T1000 (cell line): ENCODE measurements around the gene NIPAL3.
"Not testable (repeated sequence)": the region's sequence is repeated elsewhere in the genome, so short reads cannot be mapped to it uniquely, and the experiment has no call there.

Experiments
- DNase-seq: peaks from one replicate; lab custom pipeline; 2025; ENCODE audit warnings: mixed read lengths; lab: John Stamatoyannopoulos, UW

NIPAL3 gene

DNA sequence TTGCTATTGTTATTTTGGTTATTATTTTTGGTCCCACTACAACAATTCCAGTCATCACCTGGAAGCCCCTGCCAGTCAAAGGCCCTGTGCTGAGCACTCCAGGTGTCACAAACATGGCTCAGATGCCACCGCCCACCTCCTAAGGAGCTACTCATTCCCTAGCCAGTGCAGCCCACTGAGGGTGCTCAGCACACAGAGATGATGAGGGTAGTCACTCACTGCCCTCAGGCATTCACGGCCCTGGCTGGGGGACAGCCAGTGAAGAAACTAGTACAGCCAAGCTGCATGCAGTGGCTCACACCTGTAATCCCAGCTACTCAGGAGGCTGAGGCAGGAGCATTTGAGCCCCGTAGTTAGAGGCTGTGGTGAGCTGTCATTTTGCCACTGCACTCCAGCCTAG, 42.3 kb downstream of the NIPAL3 start:
- no peak for DNase-seq

DNA sequence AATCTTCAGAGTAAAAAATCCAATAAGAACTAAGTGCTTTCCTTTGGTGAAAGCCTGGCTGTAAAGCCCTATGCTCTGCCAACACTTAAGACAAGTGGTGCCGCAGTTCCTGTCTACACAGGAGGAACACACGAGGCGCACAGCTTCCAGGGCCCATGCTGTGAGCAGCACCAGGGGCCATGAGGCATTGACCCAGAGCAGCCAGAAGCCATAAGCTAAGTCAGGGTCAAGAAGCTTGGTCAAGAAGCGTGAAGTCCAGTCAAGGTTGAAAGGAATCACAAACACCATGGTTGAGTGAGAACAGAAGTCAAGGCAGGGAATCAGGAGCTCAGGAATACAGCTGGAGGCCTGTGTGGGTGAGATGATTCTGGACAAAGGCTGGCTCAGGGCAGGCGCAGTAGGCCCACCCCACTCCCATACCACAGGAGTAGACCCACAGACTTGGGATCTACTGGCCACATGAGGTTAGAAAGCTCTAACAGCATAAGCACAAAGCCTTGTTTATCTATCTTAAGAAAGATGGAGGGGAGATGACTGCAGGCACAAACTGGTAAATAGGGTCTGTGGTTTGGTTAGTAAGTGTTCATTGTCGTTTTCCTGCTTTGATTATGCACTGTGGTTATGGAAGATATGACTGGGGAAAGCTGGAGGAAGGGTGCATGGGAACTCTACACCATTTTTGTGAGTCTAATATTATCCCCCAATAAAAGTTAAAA, 44.1 kb downstream of the NIPAL3 start:
- no peak for DNase-seq

DNA sequence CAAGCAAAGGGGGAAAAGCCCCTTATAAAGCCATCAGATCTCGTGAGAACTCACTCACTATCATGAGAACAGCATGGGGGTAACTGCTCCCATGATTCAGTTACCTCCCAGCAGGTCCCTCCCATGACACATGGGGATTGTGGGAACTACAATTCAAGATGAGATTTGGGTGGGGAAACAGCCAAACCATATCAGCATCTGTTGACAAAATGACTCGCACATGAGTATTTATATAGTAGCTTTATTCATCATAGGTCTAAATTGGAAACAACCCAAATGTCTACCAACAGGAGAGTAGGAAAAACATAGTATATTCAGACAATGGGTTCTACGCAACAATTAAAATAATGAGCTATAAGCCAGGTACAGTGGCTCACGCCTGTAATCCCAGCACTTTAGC, 46.5 kb downstream of the NIPAL3 start:
- not testable (repeated sequence) for DNase-seq

DNA sequence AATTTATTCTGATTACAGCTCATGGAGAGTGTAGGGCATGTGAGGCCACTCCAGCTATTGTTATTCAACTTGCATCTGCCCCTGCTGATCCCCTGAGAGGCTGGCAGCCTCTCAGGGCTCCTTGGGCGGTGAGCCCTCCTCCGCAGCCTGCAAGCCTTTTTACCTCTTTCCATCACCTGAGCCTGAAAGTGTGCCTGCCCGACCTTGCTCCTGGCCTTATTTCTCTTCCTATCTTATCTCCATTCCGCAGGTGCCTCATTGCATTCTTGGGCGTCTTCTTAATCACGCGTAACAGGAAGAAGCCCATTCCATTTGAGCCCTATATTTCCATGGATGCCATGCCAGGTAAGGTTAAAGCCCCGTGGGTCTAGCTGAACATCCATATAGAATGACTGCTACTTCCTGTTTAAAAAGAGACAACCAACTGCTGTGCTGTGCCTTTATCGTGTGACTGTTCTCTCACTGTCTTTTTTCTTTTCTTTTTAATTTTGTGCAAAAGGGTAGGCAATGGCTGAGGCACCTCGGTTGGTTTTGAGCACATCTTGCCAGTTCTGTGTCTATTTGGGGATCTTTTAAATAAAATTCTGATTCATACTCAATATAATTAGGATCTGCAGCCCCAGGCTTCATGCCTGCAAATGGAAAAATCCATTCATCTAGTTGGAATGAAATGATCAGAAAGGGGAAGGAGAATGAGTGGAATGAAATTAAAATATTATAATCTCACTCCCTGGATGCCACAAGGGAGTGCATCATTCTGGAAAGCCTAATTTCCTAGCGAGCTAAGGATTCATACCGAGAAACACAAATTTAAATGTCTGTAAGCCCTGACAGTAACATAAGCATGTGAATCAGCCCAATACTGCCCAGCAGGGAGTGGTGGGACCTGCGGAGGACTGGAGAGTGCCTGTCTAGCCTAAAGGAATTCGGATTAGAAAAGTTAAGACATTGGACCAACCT, 48.5 kb downstream of the NIPAL3 start:
- no peak for DNase-seq

DNA sequence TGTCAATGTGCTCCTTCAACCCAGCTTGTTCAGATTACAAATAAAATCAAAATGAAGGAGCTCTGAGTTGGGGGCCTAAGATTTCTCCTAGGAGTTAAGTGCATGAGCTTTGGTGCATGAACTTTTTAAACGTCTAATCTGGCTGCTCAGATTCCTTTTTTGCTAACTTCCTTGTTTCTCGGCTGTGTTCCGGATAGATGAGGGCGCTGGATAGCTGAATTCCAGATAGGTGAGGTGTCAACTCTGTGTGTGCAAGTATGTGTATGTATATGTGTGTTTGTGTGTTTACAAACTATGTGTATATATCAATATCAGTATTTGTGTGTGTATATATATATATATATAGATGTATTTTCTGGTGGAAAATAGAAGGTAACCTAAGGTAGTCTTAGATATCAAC, 49.5 kb downstream of the NIPAL3 start:
- DNase-seq = no peak

DNA sequence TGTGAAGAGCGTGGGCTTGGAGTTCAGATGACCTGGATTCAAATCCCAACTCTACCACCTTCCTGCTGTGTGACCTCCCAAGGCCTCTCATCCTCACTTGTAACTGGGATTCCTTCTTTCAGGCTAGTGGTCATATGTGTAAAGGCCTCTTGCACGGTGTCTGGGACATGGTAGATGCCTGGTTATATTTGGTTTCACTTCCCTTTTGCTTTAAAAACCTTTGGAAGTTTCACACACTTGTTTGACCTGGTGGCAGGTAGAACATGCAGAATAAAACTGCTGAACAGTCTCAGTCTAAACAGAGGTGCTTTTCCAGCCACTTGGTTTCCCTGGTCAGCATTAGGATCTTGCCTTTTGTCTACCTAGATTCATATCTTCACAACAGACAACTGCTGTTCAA, 50.0 kb downstream of the NIPAL3 start:
- no peak for DNase-seq

DNA sequence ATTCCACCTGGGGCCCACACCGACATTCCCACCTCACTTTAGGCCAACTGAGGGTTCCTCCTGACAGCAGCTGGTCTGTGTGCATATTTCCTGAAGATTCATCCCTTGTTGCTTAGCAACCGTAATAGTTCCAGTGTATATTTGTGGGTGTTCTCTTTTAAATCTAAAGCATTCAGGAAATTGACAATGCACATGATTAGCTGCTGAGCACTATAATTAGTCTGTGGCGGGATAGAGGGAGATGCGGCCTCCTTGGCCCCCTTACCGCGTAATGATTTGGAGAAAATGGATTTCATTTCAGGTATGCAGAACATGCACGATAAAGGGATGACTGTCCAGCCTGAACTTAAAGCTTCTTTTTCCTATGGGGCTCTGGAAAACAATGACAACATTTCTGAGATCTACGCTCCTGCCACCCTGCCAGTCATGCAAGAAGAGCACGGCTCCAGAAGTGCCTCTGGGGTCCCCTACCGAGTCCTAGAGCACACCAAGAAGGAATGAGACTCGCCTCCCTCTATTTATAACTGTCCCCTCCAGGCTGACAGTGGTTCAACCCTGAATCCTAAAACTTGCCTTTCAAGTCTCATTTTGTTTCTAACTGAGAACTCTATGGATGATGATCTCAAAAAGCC, 53.2 kb downstream of the NIPAL3 start:
- DNase-seq = no peak

DNA sequence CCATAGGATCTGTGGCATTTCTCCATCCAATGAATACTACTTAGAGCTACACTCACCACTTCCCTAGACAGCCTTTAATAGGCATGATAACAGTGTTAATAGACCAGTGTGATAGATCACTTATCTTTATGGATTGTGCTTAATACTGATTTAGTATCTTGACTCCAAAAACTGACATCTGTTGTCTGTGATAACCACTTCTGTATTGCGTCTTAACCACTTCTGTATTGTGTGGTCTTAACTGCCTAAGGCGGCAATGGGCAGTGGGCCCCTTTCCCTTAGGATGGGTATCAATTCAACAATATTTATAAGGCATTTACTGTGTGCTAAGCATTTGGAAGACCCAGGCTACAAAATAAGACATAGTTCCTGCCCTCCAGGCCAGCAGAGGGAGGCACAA, 55.0 kb downstream of the NIPAL3 start:
- DNase-seq = no peak

DNA sequence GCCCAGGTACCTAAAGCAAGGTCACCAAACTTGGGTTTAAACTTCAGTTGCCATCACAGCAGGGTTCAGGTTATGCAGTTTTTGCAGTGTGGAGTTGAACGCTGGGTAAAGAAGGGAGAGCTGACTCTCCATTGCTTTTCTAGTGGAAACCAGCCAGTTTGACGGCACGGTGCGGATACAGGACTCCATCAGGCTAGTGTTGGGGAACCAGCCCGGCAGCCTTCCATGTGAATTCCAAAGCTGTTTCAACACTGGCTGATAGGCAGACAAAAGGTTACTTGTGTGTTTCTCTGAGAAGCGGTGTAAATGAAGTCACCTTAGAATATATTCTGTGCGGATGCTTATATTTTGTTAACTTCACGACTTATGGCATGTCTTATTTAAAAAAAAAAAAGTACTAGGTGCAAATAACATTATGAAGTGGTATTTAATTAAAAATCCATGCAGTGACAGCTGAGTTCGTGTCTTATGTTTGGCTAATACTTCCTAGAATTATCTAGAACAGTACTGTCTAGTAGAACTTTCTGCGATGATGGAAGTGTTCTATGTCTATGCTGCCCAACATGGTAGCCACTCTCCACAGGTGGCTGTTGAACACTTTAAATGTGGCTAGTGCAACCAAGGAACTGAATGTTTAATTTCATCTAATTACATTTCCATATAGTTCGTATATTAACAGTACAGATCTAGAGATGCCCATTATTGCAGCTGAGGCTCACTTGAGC, 57.1 kb downstream of the NIPAL3 start:
- DNase-seq = no peak

DNA sequence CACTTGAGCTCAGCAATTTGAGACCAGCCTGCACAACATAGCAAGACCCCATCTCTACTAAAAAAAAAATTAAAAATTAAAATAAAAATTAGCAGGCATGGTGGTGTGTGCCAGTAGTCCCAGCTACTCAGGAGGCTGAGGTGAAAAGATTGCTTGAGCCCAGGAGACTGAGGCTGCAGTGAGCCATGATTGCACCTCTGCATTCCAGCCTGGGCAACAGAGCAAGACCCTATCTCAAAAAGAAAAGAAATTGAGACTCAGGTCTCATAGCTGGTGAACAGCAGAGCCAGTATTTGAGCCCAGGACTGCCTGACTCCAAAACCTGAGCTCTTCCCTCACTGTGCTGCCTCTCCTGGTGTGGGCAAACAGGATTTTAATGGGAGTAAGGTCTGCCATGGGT, 58.6 kb downstream of the NIPAL3 start:
- no peak for DNase-seq

DNA sequence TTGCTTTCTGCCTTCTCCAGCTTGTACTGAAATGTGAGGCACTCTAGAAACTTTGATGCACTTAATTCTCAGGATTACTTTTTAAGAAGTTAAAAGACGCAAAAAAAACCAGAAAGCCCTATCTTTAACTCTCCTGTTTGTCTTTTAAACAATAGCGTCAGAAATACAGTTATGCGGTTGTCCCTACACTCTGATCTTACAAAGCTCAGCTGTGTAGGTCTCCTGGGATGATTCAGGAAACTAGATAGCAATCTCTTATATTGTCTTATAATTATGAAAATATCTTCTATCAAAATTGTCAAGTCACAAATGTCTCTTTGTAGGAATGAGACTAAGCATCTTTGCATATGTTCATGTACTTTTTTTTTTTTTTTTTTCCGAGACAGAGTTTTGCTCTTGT, 60.1 kb downstream of the NIPAL3 start:
- no peak for DNase-seq

DNA sequence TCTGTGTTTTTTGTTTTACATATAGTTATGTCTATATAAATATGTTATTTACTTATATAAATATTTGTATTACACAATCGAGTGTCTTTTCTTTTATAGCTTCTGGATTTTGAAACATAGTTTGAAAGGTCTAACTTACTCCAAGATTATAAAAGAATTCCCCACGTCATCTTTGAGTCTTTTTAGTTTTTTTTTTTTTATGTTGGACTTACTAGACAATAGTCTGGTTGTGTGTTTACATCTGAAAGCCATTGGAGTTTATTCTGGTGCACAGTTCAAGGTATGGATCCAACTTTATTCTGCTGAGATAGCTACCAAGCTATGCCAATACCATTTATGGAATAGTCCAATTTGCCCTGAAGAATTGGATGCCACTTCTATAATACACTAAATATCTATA, 61.0 kb downstream of the NIPAL3 start:
- no peak for DNase-seq

DNA sequence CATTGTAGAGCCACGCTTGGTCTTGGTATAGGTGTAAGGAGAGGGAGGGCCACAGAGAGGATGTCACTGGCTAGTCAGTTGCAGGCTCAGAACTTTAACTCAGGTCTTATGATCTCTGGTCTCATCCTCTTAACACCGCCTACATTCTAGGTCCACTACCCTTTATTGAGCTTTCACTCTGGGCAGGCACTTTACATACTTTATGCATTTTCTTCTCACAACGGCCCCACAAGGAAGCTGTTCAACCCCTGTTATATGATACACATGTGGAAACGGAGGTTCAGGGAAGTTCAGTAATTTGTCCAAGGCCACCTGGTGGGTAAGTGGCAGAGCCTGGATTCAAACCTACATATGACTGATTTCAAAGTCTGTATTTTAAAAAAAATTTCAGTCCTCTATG, 61.7 kb downstream of the NIPAL3 start:
- no peak for DNase-seq

DNA sequence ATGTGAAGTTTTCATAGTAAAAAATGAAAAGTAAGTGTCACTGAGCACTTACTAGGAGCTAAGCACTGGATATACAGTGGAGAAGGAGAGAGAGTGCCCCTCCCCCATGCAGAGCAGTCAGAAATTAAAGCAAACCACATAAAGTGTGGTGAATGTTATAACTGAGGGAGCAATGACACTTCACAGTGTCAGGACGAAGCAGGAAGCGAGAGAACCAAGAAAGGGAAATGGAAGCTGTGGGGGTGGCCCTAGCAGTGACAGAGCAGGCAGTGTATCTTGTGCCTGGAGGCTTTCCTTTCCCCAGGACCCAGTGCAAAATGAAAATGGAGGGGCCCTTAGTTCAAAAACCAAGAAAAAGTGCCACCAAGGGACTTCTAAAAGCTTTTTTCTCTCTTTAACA, 65.5 kb downstream of the NIPAL3 start:
- no peak for DNase-seq

DNA sequence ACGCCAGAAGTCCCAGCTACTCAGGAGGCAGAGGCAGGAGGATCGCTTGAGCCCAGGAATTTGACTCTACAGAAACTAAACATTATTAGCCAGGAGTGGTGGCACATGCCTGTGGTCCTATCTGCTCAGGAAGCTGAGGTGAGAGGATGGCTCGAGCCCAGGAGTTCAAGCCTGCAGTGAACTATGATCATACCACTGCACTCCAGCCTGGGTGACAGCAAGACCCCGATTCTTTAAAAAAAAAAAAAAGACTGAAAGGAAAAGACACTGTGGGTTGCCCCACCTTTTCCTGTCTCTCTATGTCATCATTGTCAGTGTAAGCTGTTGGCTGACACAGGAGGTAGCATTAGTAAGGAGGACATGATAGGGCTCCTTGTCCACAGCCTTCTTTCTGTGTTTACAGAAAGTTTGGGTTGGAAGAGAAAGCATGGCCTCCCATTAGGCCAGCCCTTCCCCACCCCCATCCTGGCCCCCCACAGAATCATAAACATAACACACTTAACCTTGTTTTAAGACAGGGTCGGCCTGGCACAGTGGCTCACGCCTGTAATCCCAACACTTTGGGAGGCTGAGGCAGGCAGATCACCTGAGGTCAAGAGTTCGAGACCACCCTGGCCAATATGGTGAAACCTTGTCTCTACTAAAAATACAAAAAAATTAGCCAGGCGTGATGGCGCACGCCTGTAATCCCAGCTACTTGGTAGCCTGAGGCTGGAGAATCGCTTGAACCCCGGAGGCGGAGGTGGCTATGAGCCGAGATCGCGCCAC, 66.4 kb downstream of the NIPAL3 start:
- DNase-seq = no peak

DNA sequence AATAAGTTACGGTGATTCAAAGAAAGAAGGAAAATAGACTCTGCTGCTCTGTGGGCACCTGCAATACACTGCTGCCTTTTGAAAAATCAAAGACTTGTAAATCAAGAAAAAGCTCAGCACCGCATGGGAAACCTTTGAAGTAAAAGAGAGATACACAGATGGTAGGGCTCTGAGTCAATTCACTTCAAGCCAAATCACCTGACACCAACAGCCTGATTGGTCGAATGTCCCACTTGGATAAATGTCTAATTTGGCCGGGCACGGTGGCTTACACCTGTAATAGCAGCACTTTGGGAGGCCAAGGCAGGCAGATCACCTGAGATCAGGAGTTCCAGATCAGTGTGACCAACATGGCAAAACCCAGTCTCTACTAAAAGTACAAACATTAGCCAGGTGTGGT, 67.8 kb downstream of the NIPAL3 start:
- DNase-seq = no peak

DNA sequence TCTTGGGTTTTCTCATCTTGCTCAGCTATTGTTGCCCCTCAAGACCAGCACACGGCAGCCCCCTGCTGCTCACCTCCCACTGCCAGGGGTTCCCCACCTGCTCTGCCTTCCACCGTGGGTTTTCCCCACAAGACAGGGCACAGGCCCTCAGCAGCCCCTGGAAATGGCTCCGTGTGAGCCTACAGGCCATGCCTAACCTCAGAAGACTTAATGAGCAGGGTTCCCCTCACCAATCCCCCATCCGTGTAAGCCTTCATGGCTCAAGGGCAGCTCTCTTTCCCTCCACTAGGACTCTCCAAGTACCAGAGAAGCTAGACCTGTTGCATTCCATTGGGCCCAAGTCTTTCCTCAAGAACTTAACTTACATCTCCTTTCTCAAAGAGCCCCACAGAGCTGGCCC, 68.6 kb downstream of the NIPAL3 start:
- no peak for DNase-seq

DNA sequence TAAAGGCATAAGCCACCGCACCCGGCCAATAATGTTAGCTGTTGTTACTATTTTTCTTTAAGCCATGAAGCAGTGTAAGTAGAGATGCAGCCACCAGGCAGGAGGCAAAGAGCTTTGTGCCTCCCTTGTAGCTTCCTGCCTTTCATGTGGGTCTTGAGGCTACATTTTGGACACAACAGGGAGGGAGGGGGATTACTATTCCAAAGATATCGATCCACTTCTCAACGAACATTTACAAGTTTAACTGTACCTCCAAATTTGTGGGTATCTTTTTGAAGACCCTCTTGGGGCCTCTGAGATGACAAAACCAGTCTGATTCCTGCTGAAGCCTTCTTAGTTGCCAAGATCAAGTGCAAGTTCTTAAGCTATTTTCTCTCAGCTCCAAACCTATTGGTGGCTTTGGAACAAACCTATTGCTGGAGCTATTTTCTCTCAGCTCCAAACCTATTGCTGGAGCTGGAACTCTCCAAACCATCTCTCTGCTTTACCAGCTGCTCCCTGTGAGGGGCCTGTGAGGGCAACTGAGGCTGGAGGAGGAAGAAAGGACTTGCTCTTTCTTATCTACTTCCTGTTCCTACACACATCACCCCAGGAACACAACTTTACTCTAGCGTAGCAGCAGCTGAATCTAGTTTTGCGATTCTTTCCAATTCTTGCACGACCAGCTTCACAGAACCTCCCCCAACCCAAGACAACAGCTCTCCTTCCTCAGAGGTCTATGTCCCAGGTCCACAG, 70.9 kb downstream of the NIPAL3 start:
- no peak for DNase-seq

DNA sequence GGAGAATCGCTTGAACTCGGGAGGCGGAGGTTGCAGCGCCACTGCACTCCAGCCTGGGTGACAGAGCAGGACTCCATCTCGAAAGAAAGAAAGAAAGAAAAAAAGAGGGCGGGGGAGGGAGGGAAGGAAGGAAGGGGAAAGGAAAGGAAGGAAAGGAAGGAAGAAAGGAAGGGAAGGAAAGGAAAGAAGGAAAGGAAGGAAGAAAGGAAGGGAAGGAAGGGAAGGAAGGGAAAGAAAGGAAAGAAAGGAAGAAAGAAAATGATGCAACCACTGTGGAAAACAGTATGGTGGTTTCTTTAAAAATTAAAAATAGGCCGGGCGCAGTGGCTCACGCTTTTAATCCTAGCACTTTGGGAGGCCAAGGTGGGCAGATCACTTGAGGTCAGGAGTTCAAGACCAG, 71.9 kb downstream of the NIPAL3 start:
- DNase-seq = no peak

DNA sequence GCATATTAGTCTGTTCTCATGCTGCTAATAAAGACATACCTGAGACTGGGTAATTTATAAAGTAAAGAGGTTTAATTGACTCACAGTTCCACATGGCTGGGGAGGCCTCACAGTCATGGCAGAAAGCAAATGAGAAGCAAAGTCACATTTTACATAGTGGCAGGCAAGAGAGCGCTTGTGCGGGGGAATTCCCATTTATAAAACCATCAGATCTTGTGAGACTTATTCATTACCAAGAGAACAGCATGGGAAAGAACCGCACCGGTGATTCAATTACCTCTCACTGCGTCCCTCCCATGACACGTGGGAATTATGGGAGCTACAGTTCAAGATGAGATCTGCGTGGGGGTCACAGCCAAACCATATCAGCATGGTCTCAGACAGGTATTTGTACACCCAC, 72.6 kb downstream of the NIPAL3 start:
- not testable (repeated sequence) for DNase-seq

DNA sequence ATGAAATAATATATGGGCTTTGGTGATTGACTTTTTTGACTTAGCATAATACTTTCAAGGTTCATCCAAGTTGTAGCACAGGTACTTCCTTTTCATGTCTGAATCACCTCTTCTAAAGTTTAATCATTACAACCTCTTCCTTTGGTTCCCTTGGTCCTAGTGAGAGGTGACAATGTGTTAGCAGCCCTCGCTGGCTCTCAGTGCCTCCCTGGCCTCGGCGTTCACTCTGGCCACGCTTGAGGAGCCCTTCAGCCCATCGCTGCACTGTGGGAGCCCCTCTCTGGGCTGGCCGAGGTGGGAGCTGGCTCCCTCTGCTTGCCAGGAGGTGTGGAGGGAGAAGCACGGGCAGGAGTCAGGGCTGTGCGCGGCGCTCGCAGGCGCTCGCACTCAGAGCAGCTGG, 74.1 kb downstream of the NIPAL3 start:
- no peak for DNase-seq
